HepG2 (cell line): ENCODE measurements around the gene AKIP1. TPM values are rescaled to one million over a fixed set of nuclear protein-coding genes. Genes with fewer than 3 reads are reported as not detected.

Source experiments
- CBX1 ChIP-seq: IDR thresholded peaks from one replicate; pipeline ENCODE4 v1.6.1; 2016; ENCODE audit warnings: antibody characterized with exemption, low read depth
- CBX2 ChIP-seq, 2 experiments: fragments of 200-600 bp in 1 of 2; sonication (generic); formaldehyde crosslinking in 1 of 2; IDR thresholded peaks; 2 replicates each; pipeline versions ENCODE4 v1.7.0 to v1.8.1; 2018 to 2022; ENCODE audit warnings: low read depth in 2 of 2, low read length in 1 of 2, mild to moderate bottlenecking in 1 of 2, missing genetic modification reagents in 1 of 2
- ESRRA ChIP-seq: sonication (generic); formaldehyde crosslinking; IDR thresholded peaks from 2 replicates; pipeline ENCODE4 v1.5.1; 2020; ENCODE audit warnings: mild to moderate bottlenecking, low read depth, missing genetic modification reagents
- FOXO1 ChIP-seq: sonication (generic); formaldehyde crosslinking; IDR thresholded peaks from 2 replicates; pipeline ENCODE4 v1.4.0; 2020; ENCODE audit warnings: missing genetic modification reagents
- HNF1A ChIP-seq, 2 experiments: sonication (generic) in 1 of 2; formaldehyde crosslinking in 1 of 2; IDR thresholded peaks; 2 replicates each; pipeline versions ENCODE4 v1.4.0 to v1.6.1; 2016 to 2020; ENCODE audit warnings: borderline replicate concordance in 1 of 2, low read depth in 1 of 2, mild to moderate bottlenecking in 1 of 2, missing genetic modification reagents in 1 of 2
- PHF5A ChIP-seq: IDR thresholded peaks from one replicate; pipeline ENCODE4 v1.6.1; 2018; ENCODE audit warnings: low read depth, missing genetic modification reagents; ENCODE audit not compliant: unreplicated experiment
- PRPF4 ChIP-seq: fragments of 200-400 bp; formaldehyde crosslinking; IDR thresholded peaks from 2 replicates; pipeline ENCODE4 v1.6.1; 2016; ENCODE audit warnings: low read length, low read depth; ENCODE audit not compliant: poor library complexity, severe bottlenecking
- RFX5 ChIP-seq: IDR thresholded peaks from 2 replicates; pipeline ENCODE4 v1.6.1; 2011; ENCODE audit warnings: low read depth, low read length, improper control_type of control experiment
- RNF2 ChIP-seq: fragments of 450-650 bp; conservative IDR thresholded peaks from 2 replicates; pipeline ENCODE4 v1.6.1; 2016; ENCODE audit warnings: low read depth
- SIN3B ChIP-seq: fragments of 150-350 bp; IDR thresholded peaks from 2 replicates; pipeline ENCODE4 v1.6.1; 2014; ENCODE audit warnings: low read length
- TBX2 ChIP-seq: sonication (generic); formaldehyde crosslinking; IDR thresholded peaks from 2 replicates; pipeline ENCODE4 v1.5.0; 2020; ENCODE audit warnings: missing genetic modification reagents, mild to moderate bottlenecking, borderline replicate concordance
- UBTF ChIP-seq: sonication (generic); formaldehyde crosslinking; IDR thresholded peaks from 2 replicates; pipeline ENCODE4 v1.4.0; 2020; ENCODE audit warnings: mild to moderate bottlenecking, missing genetic modification reagents
- XRCC5 ChIP-seq: fragments of 200-400 bp; formaldehyde crosslinking; optimal IDR thresholded peaks from 2 replicates; pipeline ENCODE3; 2017; ENCODE audit warnings: mild to moderate bottlenecking, low read length
- ZBED4 ChIP-seq: sonication (generic); formaldehyde crosslinking; IDR thresholded peaks from 2 replicates; pipeline ENCODE4 v1.4.0; 2020; ENCODE audit warnings: missing genetic modification reagents, borderline replicate concordance
- ZFAT ChIP-seq: sonication (generic); formaldehyde crosslinking; conservative IDR thresholded peaks from 2 replicates; pipeline ENCODE4 v1.8.1; 2023; ENCODE audit warnings: missing genetic modification reagents, inconsistent platforms
- ZFYVE20 ChIP-seq: sonication (generic); formaldehyde crosslinking; IDR thresholded peaks from 2 replicates; pipeline ENCODE4 v1.8.0; 2023; ENCODE audit warnings: low read depth, mild to moderate bottlenecking, moderate library complexity, missing genetic modification reagents, borderline replicate concordance
- ZNF749 ChIP-seq: sonication (generic); formaldehyde crosslinking; IDR thresholded peaks from 2 replicates; pipeline ENCODE4 v1.8.0; 2022; ENCODE audit warnings: mild to moderate bottlenecking, missing genetic modification reagents, moderate library complexity, borderline replicate concordance
- polyA plus RNA-seq, 8 experiments: library from polyadenylated mRNA; depleted of rRNA in 3 of 8; stranded (reverse) in 7 of 8; unstranded in 1 of 8; fragments of >200 nt; fragmentation: Illumina TruSeq in 4 of 8; extraction: Trizol in 4 of 8; gene quantifications; 2 replicates each; pipeline versions ENCODE4 v1.2.1 to v1.2.3, GENCODE V29; 2011 to 2016; ENCODE audit warnings: low read depth in 4 of 8, missing spikeins in 1 of 8, mixed read lengths in 1 of 8; ENCODE audit not compliant: insufficient read depth in 1 of 8
- total RNA-seq, 5 experiments: library from RNA; depleted of rRNA; stranded (reverse); fragments of >200 nt; fragmentation: Illumina TruSeq; extraction: Trizol; gene quantifications; 2 replicates each; pipeline ENCODE4 v1.2.3, GENCODE V29; 2016; ENCODE audit warnings: low read depth in 1 of 5

Gene AKIP1
- total and polyA plus RNA-seq, 2 of the 13 experiments (the other 11 are each of a cell fraction or from before 2014, with no cell fraction given) = 10.0 to 20.3 TPM

GRCh38 chr11:8911029-8911823 lies at the start of gene AKIP1 (continued):
- TF ChIP-seq UBTF (CRISPR knock-in tag) (peak; percentile 91), RFX5 (no peak), TBX2 (CRISPR knock-in tag) (peak; percentile 42; the same call in 1 of the 2 replicates), CBX2 (IDR thresholded peaks at IDR 0.05; ENCODE audit: low read depth, low read length) (no peak), CBX2 (CRISPR knock-in tag; IDR thresholded peaks at IDR 0.05; ENCODE audit: low read depth) (no peak), XRCC5 (no peak), ZFAT (CRISPR knock-in tag) (no peak), ESRRA (CRISPR knock-in tag) (no peak), ZFYVE20 (CRISPR knock-in tag) (no peak), PHF5A (CRISPR knock-in tag) (no peak), RNF2 (no peak), ZNF749 (CRISPR knock-in tag) (no peak), FOXO1 (CRISPR knock-in tag) (no peak), SIN3B (no peak), HNF1A (IDR thresholded peaks at IDR 0.05; ENCODE audit: low read depth) (no peak), HNF1A (CRISPR knock-in tag; IDR thresholded peaks at IDR 0.05; ENCODE audit: borderline replicate concordance) (no peak), CBX1 (no peak), PRPF4 (no peak), ZBED4 (CRISPR knock-in tag) (no peak)
